Sigmoid colon (tissue), 7 donors: ENCODE data around the gene EXOC6B. TPM values are rescaled to one million over a fixed set of nuclear protein-coding genes. Genes with fewer than 3 reads are reported as not detected.
"Not testable (repeated sequence)": the region's sequence is repeated elsewhere in the genome, so short reads cannot be mapped to it uniquely, and the experiment has no call there.

Experiments used
- DNase-seq: peaks from one replicate; pipeline ENCODE4 v3.0.0-alpha.2; 2019
- H3K27ac ChIP-seq, 4 donors: fragments of 200-600 bp; sonication (generic); one replicate each; pipeline ENCODE4 v1.5.1; 2016 to 2019; ENCODE audit warnings: mild to moderate bottlenecking in 1 of 4
- H3K27me3 ChIP-seq, 3 donors: fragments of 200-600 bp; sonication (generic); one replicate each; pipeline ENCODE4 v1.5.1; 2019; ENCODE audit warnings: mild to moderate bottlenecking in 1 of 3
- H3K36me3 ChIP-seq, 4 donors: fragments of 200-600 bp; sonication (generic); one replicate each; pipeline ENCODE4 v1.5.1; 2016 to 2019
- H3K4me1 ChIP-seq, 4 donors: fragments of 200-600 bp; sonication (generic); one replicate each; pipeline ENCODE4 v1.5.1; 2017 to 2019
- H3K4me3 ChIP-seq, 4 donors: fragments of 200-600 bp; sonication (generic); one replicate each; pipeline ENCODE4 v1.5.1; 2017 to 2019; ENCODE audit warnings: mild to moderate bottlenecking in 2 of 4, moderate library complexity in 1 of 4
- H3K9me3 ChIP-seq, 4 donors: fragments of 200-600 bp in 3 of 4; sonication (generic) in 3 of 4; one replicate each; pipeline versions ENCODE4 v1.5.1 to v1.6.1; 2013 to 2019
- CTCF ChIP-seq, 4 experiments: fragments of 450-650 bp in 3 of 4; fragments of 200-600 bp in 1 of 4; IDR thresholded peaks; one replicate each; pipeline ENCODE4 v1.5.1; 2016 to 2019; ENCODE audit warnings: antibody characterized with exemption in 4 of 4, mild to moderate bottlenecking in 3 of 4, moderate library complexity in 2 of 4
- EP300 ChIP-seq, 4 donors: sonication (generic); formaldehyde crosslinking; IDR thresholded peaks; one replicate each; pipeline ENCODE4 v1.6.1; 2017; ENCODE audit warnings: antibody characterized with exemption in 4 of 4
- POLR2A ChIP-seq, 2 donors: fragments of 450-650 bp; IDR thresholded peaks; one replicate each; pipeline ENCODE4 v1.6.1; 2016; ENCODE audit warnings: antibody characterized with exemption in 2 of 2, mild to moderate bottlenecking in 2 of 2, moderate library complexity in 2 of 2
- POLR2AphosphoS5 ChIP-seq, 4 donors: sonication (generic); formaldehyde crosslinking; IDR thresholded peaks; one replicate each; pipeline ENCODE4 v1.6.1; 2017; ENCODE audit warnings: antibody characterized with exemption in 4 of 4
- WGBS, 2 donors: extraction: QIAGEN DNeasy Blood & Tissue Kit; methylation state at CpG; one replicate each; pipeline ENCODE4 v1.1.7; 2013; 5-methylcytosine and 5-hydroxymethylcytosine counted together
- intact Hi-C: fragments of 100-400 bp; cut with DNase I; formaldehyde crosslinking; loops from one replicate; pipeline ENCODE4 v1.15.1; 2023
- polyA plus RNA-seq, 3 donors: library from polyadenylated mRNA; stranded (reverse); fragments of 200-250 nt; gene quantifications; one replicate each; pipeline ENCODE4 v1.2.3, GENCODE V29; 2013
- total RNA-seq, 4 donors: library from RNA; depleted of rRNA; stranded (reverse); fragments of >200 nt; gene quantifications; one replicate each; pipeline ENCODE4 v1.1.0, GENCODE V29; 2016
- donor health status: healthy with polysubstance abuse.
- donor health status: Bipolar disorder and iron deficiency.
- donor health status: healthy.

EXOC6B gene
- total and polyA plus RNA-seq, 7 donors = 5.0 to 46.1 (median 25.3) TPM

GRCh38 chr2:72423756-72424155 lies 402.1 kb downstream of the EXOC6B start:
- H3K27ac ChIP-seq = no peak overlapping the region
- intact Hi-C loops = no loop called here
- 84 to 85% methylated on average over 2 of the region's 2 CpGs for WGBS, 2 donors
- no peaks in the 10 kb centered on the region for H3K4me1 ChIP-seq
- DNase-seq = no peak
- H3K4me3 ChIP-seq = no peak overlapping the region
- TF ChIP-seq CTCF (IDR thresholded peaks at IDR 0.05) (no peak), EP300 (IDR thresholded peaks at IDR 0.05) (no peak), POLR2AphosphoS5 (IDR thresholded peaks at IDR 0.05) (no peak), POLR2A (IDR thresholded peaks at IDR 0.05) (no peak)
- H3K36me3 ChIP-seq = peaks cover 0 to 4% (median 0%) of the 10 kb centered on the region in 4 donors
- H3K9me3 ChIP-seq = peaks cover 0 to 4% (median 2%) of the 10 kb centered on the region in 4 donors
- H3K27me3 ChIP-seq = no peaks in the 10 kb centered on the region

GRCh38 chr2:72421771-72422379 lies 404.0 kb downstream of the EXOC6B start:
- H3K9me3 ChIP-seq, H3K36me3 ChIP-seq, DNase-seq, H3K4me1 ChIP-seq, H3K4me3 ChIP-seq, H3K27me3 ChIP-seq, intact Hi-C loops, H3K27ac ChIP-seq: not testable (repeated sequence)
- 97 to 98% methylated on average over 31 of the region's 31 CpGs for whole genome bisulfite sequencing, 2 donors

- Histone ChIP-seq H3K4me1 (peaks cover 0 to 12% (median 0%) of the 10 kb centered on the region in 4 donors), H3K9me3 (peaks cover 0 to 4% (median 2%) of the 10 kb centered on the region in 4 donors), H3K27me3 (no peaks in the 10 kb centered on the region), H3K4me3 (no peak overlapping the region), H3K27ac (no peak overlapping the region), H3K36me3 (no peaks in the 10 kb centered on the region)
- no peak for DNase-seq
- TF ChIP-seq CTCF (IDR thresholded peaks at IDR 0.05) (no peak), POLR2AphosphoS5 (IDR thresholded peaks at IDR 0.05) (no peak), POLR2A (IDR thresholded peaks at IDR 0.05) (no peak), EP300 (IDR thresholded peaks at IDR 0.05) (no peak)
- WGBS, 2 donors = 85 to 89% methylated on average over 5 of the region's 5 CpGs
- intact Hi-C loops = no loop called here
These were observed 409.9 kb downstream of the EXOC6B start for GRCh38 chr2:72415781-72416475.

- H3K4me3 ChIP-seq = no peak overlapping the region
- WGBS, 2 donors = 77 to 89% methylated on average over 2 of the region's 2 CpGs
- DNase-seq = no peak
- peaks cover 0 to 4% (median 1%) of the 10 kb centered on the region in 4 donors for H3K9me3 ChIP-seq
- no peaks in the 10 kb centered on the region for H3K27me3 ChIP-seq
- no peaks in the 10 kb centered on the region for H3K36me3 ChIP-seq
- TF ChIP-seq CTCF (IDR thresholded peaks at IDR 0.05) (no peak), POLR2AphosphoS5 (IDR thresholded peaks at IDR 0.05) (no peak), POLR2A (IDR thresholded peaks at IDR 0.05) (no peak)
- intact Hi-C loops = no loop called here
- no peak overlapping the region for H3K27ac ChIP-seq
- H3K4me1 ChIP-seq = peaks cover 0 to 12% (median 0%) of the 10 kb centered on the region in 4 donors
These were observed 410.6 kb downstream of the EXOC6B start for GRCh38 chr2:72415241-72415661.

GRCh38 chr2:72414137-72414760 lies 411.6 kb downstream of the EXOC6B start:
- Histone ChIP-seq H3K9me3 (no peaks in the 10 kb centered on the region), H3K36me3 (no peaks in the 10 kb centered on the region), H3K4me3 (no peak overlapping the region), H3K27me3 (no peaks in the 10 kb centered on the region), H3K27ac (no peak overlapping the region), H3K4me1 (peaks cover 0 to 12% (median 0%) of the 10 kb centered on the region in 4 donors)
- WGBS, 2 donors = 65 to 87% methylated on average over 2 of the region's 2 CpGs
- intact Hi-C loops = no loop called here
- TF ChIP-seq CTCF (IDR thresholded peaks at IDR 0.05) = no peak
- no peak for TF ChIP-seq EP300 (IDR thresholded peaks at IDR 0.05)
- no peak for TF ChIP-seq POLR2AphosphoS5 (IDR thresholded peaks at IDR 0.05)
- TF ChIP-seq POLR2A (IDR thresholded peaks at IDR 0.05) = no peak
- no peak for DNase-seq
